Endometrial microvascular endothelial cells (primary cell): ENCODE data around the gene PRDM10. TPM values are rescaled to one million over a fixed set of nuclear protein-coding genes. Genes with fewer than 3 reads are reported as not detected.
"Not testable (repeated sequence)": the region's sequence is repeated elsewhere in the genome, so short reads cannot be mapped to it uniquely, and the experiment has no call there.

Experiments used
- in situ Hi-C: cut with HindIII; loops from 2 replicates; pipeline ENCODE4 v1.10.0; 2017; ENCODE audit warnings: low sequenced_read_pairs, low pct_unique_long_range_greater_than_20kb; ENCODE audit errors: inconsistent ontology term
- total RNA-seq: library from RNA; depleted of rRNA; stranded (reverse); fragments of >200 nt; gene quantifications from one replicate; pipeline ENCODE4 v1.2.3, GENCODE V29; 2015; ENCODE audit errors: inconsistent ontology term

The PRDM10 gene
- total RNA-seq, 1 donor from 2014 or later = 7.7 TPM

DNA sequence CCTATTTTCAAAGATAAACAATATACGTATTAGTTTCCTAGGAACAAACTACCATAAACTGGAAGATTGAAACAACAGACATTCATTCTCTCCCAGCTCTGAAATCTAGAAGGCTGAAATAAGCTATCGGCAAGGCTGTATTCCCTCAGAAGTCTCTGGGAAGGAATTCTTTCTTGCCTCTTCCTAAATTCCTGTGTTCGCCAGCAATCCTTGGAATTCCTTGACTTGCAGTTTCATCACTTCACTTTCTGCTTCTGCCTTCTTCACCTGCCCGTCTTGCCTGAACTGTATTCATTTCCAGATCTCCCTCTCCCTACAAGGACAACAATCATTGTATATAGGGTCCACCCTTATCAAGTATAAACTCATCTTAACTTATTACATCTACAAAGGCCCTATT lies 17.7 kb upstream of the PRDM10 start:
- in situ Hi-C loops = no loop called here

DNA sequence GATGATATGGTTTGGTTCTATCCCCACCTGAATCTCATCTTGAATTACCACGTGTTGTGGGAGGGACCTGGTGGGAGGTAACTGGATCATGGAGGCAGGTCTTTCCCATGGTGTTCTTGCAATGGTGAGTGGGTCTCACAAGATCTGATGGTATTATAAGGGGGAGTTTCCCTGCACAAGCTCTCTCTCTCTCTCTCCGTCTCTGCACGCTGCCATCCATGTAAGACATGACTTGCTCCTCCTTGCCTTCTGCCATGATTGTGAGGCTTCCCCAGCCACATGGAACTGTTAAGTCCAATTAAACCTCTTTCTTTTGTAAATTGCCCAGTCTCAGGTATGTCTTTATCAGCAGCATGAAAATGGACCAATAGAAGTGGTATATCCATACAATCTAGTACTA lies 13.2 kb upstream of the PRDM10 start:
- in situ Hi-C loops = not testable (repeated sequence)

DNA sequence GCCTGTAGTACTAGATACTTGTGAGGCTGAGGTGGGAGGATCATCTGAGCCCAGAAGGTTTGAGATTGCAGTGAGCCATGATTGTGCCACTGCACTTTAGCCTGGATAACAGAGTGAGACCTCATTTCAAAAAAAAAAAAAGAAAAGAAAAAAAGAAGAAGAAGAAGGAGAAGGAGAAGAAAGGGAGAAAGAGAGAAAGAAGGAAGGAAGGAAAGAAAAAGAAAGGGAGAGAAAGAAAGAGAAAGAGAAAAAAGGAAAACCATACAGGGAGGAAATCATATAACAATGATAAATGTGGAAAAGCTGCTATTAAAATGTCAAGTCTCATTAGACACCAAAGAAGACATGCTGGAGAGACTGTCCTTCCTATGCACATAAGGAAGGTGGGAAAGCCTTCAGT lies 5.7 kb upstream of the PRDM10 start:
- in situ Hi-C loops = no loop called here

DNA sequence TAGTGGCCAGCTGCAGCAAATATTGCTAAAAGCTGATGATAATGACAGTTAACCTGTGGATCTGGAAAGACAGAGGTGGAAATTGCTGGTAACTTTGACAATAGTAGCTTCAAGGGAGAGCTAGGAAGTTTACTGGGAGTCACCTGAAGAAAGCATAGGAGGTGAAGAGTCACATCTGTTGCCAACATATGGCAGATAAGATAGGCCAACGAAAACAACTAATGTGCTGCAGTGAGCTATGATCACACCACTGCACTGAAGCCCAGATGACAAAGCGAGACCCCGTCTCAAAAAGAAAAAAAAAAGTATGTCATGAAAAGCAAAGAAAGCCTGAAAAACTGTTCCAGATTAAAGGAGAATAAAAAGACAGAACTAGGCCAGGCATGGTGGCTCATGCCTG lies 4.3 kb upstream of the PRDM10 start:
- in situ Hi-C loops = no loop called here

DNA sequence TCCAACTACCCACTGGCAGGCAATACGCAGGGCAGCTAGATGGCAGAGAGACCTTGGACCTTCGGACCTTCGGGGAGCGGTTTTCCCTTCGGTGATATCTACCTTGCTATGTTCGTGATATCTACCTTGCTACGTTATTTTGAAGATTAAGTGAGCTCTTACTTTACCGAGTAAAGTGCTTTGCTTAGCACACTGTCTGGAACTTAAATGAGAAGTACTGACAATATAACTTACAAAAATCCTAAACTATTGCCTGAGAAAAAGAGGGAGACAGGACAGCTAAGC lies 1.0 kb upstream of the PRDM10 start:
- in situ Hi-C loops = no loop called here

DNA sequence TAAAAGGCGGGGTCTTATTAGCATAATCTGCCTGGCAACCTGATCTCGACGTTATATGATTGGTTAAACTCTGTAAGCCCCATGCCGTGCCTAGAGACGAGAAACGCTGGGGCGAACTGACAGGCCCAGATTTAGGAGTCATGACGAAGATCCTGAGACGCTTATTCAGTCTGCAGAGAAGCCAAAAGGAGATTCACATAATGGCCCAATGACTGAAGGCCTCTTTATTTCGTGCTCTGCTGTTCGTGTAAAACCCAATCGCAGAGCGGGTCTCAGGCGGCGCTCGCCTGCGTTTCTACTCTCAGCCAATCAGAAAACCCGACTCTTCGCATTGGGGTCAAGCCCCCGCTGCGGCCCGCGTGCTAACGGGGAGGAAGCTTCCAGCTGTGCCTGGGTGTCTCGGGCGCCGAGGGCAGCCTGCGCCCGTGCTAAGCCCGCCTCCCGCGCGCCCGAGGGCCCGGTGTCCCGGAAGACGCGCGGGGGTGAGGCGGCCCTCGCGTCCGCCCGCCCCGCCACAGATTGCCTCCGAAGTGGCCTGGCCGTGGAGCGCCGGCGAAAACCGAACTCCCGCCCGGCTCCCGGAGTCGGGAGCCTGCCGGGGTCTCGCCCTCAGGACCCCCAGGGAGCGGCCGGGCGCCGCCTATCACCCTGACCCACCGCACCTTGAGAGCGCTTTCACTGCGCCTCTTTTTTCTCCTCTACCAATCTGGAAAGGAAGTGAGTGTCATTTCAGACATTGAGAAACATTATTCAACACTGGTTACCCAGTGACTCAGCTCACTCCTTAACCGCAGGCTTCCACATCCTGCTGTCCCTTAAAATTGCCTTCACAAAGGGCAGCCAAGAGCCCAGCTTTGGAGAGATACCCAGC lies 446 bp upstream of the PRDM10 start:
- in situ Hi-C loops = no loop called here

DNA sequence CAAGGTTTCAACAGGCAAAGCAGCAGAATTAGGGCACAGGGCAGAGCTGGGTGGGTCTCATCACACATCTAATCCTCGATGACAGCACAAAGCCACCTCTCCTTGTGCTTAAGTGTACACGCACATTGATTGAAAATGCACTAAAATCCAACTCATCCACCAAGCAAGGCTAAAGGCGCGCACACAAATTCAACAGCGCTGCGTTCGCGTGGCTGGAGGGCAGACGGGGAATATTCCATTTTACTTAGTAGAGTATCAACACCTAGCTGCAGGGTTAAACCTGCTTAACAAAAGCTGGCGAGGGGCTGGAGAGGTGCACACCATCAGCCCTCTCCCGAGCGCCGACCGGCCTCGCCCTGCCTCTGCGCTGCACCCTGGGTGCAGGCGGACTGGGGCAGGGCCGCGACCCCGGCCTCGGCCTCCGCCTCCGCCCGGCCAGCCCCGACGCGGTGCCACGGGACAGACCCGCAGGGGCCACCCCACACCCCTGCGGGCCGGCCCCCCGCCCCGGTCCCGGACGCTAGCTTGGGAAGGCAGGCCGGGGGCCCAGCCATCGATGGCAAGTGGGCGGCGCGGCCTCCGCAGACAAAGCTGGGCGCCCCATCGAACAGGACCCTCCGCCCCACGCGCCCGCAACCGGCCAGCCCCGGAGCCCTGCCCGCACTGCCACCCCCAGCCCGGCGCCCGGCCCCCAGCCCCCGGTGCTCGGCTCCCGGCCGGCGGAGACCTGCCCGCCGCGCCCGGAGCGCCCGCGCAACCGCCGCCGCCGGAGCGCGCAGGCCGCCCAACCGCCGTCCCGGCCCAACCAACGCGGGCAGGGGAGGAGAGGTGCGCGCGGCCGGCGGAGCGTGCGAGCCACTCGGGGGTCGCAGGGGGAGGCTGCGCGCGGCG lies 929 bp downstream of the PRDM10 start:
- in situ Hi-C loops = no loop called here

DNA sequence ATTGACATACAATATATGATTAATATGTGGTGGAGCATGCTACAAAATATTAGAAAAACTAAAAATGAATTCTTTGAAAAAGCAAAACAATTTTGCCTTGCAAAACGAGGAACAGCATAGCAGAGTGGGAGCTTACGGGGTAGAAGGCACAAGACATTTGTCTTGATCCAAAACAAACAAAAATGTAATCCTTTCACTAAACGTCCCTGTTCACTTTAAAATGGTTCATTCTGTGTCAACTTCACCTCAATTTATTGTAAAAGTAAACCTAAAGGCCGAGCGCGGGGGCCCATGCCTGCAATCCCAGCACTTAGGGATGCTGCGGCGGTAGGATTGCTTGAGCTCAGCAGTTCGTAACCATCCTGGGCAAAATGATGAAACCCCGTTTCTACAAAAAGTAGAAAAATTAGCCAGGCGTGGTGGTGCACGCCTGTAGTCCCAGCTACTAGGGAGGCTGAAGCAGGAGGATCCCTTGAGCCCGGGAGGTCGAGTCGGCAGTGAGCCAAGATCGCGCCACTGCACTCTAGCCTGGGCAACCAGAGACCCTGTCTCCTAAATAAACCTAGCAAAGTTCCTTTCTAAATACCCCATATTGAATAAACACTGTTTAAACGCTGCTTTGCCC lies 2.0 kb downstream of the PRDM10 start:
- in situ Hi-C loops = no loop called here

DNA sequence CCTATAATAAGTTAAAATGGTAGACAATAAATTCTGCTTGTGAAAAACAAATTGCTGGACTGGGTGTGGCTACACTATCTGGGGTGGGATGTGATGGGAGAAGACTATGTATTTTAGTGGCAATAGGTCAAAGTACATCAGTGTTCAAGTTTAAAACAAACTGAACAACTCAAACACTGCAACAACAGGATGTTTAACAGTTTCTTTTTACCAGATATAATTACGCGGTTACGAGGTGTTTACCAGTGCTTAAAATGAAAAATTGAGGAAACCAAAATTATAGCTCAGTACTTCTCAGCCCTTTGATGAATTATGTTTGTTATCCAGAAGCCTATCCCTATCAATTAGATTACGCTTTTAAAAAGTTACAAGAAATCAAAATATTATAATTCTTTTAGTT lies 3.2 kb downstream of the PRDM10 start:
- in situ Hi-C loops = no loop called here

DNA sequence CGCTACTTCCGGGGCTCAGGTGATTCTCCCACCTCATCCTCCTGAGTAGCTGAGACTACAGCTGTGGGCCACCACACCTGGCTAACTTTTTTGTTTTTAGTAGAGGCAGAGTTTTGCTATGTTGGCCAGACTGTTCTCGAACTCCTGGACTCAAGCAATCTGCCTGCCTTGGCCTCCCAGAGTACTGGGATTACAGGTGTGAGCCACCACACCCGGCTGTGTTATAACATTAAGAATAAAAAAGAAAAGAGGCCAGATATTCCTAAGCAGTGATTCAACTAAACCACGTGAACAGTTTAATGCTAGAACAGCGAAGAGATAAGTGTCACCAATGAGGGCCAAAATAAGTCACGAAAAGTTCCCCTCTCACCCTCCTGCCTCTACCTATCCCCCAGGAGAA lies 3.7 kb downstream of the PRDM10 start:
- in situ Hi-C loops = no loop called here

DNA sequence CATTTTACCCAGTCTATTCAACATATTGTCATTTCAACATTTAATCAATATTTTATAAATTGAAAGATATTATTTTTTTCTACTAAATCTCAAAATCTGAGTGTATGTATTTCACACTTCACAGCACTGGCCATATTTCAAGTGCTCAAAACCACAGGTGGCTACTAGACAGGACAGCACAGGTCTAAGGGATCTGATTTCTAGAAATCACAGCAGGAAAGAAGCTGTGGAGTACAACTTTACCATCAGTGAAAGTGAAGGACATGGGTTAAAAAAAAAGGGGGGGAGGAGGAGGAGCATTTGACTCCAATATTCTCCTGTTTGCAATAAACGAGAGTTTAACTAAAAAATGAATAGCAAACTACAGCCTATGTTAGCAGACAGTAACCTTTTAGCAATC lies 4.5 kb downstream of the PRDM10 start:
- in situ Hi-C loops = no loop called here

DNA sequence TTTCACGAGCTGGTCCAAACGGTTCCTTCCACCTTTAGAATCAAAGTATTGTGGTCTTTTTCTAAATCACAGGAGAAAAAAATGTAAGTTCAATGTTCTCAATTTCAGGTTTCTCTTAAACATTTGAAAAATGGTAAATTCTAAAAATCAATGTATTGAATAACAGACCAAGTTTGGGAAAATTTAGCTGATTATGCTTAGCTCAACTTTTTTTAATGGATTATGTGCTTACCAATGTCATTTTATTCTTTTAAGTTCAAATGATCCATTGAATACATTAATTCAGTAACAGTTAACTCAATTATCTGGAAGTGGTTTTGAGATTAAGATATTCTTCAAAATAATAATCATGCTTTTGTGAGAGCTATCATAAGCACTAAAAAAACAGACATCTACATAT lies 5.1 kb downstream of the PRDM10 start:
- in situ Hi-C loops = no loop called here

DNA sequence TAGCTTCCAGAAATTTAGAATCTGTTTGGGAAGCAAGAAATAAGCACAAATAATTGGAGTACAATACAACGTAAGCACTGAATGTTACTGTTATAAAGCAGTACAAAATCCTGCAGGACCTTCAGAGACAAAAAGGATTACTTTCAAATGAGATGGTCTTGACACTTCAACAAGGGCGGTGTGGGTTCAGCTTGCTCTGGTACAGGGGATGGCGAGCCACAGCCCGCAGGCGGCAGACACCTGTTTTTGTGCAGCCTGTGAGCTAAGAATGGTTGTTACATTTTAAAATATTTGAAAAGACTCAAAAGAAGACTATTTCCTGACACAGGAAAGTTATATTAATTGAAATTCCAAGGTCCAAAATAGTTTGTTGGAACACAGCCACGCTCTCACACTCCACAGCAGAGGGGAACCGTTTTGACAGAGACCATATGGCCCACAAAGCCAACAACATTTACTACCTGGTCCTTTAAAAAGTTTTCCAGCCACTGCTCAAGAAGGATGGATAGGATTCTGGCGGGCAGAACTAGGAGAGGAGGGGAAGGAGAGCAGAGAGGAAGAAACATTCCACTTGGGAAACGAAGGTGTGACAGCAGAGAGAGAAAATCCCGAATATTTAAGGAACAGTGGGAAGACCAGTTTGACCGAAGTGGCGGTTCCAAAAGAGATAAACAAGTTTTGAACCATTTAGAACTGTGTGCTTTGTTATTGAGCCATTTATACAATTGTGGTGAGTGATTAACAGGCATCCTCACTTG lies 6.3 kb downstream of the PRDM10 start:
- in situ Hi-C loops = no loop called here

DNA sequence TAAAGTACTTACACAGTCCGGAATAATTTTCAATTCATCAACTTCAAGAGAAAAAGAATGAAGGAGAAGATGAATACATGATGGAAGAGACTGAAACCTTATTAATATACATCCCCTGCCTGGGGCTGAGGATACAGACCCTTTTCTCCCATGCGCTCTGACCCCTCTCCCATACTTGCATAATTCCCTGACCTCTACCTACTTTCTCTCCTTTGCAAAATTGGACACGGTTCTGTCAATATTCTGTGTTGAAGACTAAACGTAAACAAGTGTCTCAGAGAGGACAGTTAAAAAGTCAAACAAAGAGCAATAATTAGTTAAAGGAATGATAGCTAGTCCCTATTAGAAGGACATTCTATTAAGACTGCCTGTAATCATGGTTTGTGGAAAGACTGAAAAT lies 7.5 kb downstream of the PRDM10 start:
- in situ Hi-C loops = no loop called here

DNA sequence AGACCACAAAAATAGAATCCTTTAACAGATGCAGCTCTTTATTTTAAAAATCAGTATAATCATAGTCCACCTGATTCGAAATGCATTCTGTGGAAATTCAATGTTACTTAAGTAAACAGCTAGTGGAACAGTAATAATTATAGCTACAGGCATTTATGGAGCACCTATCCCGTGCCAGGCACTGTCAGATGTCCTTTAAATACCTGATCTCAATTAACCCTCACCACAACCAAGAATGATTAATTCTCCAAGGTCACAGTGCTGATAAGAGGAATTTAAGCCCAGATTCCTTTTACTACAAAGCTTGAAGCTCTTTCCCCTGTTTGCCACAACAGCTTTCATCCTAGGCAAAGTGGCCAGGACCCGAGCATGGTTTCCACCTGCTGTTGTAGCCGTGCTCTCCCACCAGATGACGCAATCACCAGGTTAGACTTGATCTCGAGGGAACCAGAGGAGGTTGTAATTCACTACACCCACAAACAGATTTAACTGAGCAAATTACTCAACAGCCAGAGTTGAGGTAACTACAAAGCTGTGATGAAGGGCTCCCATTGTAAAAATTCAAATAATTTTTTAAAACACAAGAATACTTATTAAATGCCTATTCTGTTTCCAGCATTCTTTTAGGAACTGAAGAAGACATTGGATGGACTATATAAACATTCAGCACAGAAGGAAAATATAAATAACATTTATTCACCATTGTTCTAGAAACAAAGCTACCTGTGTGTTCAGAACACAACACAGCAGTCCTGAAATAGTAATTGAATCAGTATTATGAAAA lies 10.3 kb downstream of the PRDM10 start:
- in situ Hi-C loops = no loop called here

DNA sequence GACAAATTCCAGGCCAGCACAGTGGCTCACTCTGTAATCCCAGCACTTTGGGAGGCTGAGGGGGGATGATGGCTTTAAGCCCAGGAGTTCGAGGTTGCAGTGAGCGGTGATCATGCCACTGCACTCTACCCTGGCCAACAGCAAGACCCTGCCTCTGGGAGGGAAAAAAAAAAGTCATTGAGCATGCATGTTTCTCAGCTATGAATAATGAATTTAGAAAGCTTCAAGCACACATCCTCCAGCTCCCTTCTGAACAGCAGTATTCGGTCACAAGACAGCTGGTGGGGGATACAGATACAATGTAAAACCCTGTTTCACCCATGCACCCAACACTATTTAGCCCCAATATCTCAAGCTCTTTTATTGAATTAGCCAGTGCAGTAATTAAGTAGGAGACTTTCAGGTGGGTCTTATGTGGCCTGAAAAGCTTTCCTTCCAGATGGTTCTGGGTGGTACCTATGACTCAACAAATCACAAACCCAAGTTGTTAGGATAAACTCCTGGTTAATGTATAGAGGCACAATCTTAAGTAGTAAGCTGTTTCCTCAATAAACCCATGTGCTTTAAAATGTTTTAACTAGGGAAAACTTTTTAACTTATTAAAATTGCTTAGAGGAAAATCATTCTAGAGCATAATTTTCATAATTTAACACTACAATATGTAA lies 13.4 kb downstream of the PRDM10 start:
- in situ Hi-C loops = no loop called here

DNA sequence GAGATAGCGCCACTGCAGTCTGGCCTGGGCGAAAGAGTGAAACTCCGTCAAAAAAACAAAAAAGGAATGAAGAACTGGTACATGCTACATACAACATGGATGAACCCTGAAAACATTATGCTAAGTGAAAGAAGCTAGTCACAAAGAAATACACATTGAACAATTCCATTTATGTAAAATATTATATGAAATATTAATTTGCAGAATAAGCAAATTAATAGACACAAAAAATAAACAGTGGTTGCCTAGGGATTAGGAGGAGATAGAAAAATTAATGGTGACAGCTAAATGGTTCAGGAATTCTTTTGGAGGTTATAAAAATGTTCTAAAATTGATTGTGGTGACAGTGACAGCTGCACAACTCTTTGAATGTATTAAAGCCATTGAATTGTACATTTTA lies 14.7 kb downstream of the PRDM10 start:
- in situ Hi-C loops = no loop called here

DNA sequence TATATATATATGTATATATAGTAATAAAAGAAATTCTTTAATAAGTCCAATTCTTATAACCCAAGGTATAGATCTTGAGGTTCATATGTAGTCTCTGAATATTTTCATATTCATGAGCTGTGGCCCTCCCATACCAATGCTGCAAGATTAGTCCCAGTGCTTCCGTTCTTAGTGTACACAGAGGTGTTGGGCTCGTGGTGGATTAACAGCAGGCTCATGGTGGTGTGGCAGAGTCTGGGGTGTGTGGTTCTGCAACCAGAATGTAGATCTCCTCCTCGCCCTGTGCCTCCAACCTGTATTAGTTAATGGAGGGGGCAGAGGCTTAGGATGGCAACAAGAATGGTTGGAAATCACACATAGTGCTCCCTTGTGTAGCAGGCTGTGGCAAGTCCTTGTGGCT lies 16.8 kb downstream of the PRDM10 start:
- in situ Hi-C loops = no loop called here
